Heart left ventricle (tissue), 16 donors: ENCODE results near the gene CABYR. TPM values are rescaled to one million over a fixed set of nuclear protein-coding genes. Genes with fewer than 3 reads are reported as not detected.

Experiments used
- ATAC-seq, 4 donors: fragments of 200-7000 bp; cut with Tn5 transposase; one replicate each; pipeline ENCODE4 v1.9.1; 2020 to 2022; ENCODE audit warnings: moderate library complexity in 4 of 4, mild to moderate bottlenecking in 3 of 4, moderate number of reproducible peaks in 1 of 4
- DNase-seq, 5 donors: peaks; one replicate each; pipeline ENCODE4 v3.0.0-alpha.2; 2020
- H3K27ac ChIP-seq, 12 donors: fragments of 200-600 bp; sonication (generic) in 4 of 12; one replicate each; pipeline versions ENCODE4 v1.5.0 to v1.8.0; 2016 to 2022; ENCODE audit warnings: mild to moderate bottlenecking in 2 of 12
- H3K27me3 ChIP-seq, 9 donors: fragments of 200-600 bp; sonication (generic) in 2 of 9; one replicate each; pipeline versions ENCODE4 v1.5.1 to v1.8.0; 2016 to 2022; ENCODE audit warnings: mild to moderate bottlenecking in 3 of 9
- H3K36me3 ChIP-seq, 9 donors: fragments of 200-600 bp; sonication (generic) in 2 of 9; one replicate each; pipeline versions ENCODE4 v1.5.0 to v1.8.0; 2018 to 2022; ENCODE audit warnings: mild to moderate bottlenecking in 2 of 9
- H3K4me1 ChIP-seq, 12 donors: fragments of 200-600 bp; sonication (generic) in 4 of 12; one replicate each; pipeline versions ENCODE4 v1.5.0 to v1.8.0; 2016 to 2022; ENCODE audit warnings: mild to moderate bottlenecking in 3 of 12
- H3K4me3 ChIP-seq, 12 donors: fragments of 200-600 bp; sonication (generic) in 4 of 12; one replicate each; pipeline versions ENCODE4 v1.5.0 to v1.8.0; 2017 to 2022; ENCODE audit warnings: mild to moderate bottlenecking in 9 of 12, moderate library complexity in 4 of 12
- H3K9me3 ChIP-seq, 12 donors: fragments of 200-600 bp; sonication (generic) in 4 of 12; one replicate each; pipeline versions ENCODE4 v1.5.0 to v1.8.0; 2016 to 2022; ENCODE audit warnings: mild to moderate bottlenecking in 1 of 12
- POLR2A ChIP-seq, 2 donors: fragments of 450-650 bp; IDR thresholded peaks; one replicate each; pipeline ENCODE4 v1.6.1; 2017; ENCODE audit warnings: antibody characterized with exemption in 2 of 2, mild to moderate bottlenecking in 2 of 2, moderate library complexity in 2 of 2
- WGBS, 4 donors: extraction: QIAGEN DNeasy Blood & Tissue Kit in 2 of 4; methylation state at CpG; one replicate each; pipeline versions ENCODE4 v1.1.5 to v1.1.7; 2013 to 2018; 5-methylcytosine and 5-hydroxymethylcytosine counted together
- intact Hi-C, 10 donors: fragments of 100-400 bp; cut with DNase I; formaldehyde crosslinking; loops; one replicate each; pipeline versions ENCODE4 v1.11.1 to v1.14.2; 2022
- polyA plus RNA-seq, 2 donors: library from polyadenylated mRNA; stranded (reverse); fragments of 200-250 nt; gene quantifications; one replicate each; pipeline ENCODE4 v1.2.3, GENCODE V29; 2013
- total RNA-seq, 9 donors: library from RNA; depleted of rRNA in 2 of 9; stranded (reverse); fragments of >200 nt in 2 of 9; fragmentation: NEBNext Ultra II Directional in 3 of 9; extraction: Animal tissue kit (Norgen Biotek cat#: 25700) in 3 of 9; gene quantifications; one replicate each; pipeline versions ENCODE4 v1.1.0 to v1.2.4, GENCODE V29; 2016 to 2023
- TF ChIP-seq, protein P1 (sequence below), 12 donors: fragments of 200-600 bp; sonication (generic) in 4 of 12; IDR thresholded peaks; one replicate each; pipeline versions ENCODE4 v1.5.0 to v1.8.0; 2018 to 2022; ENCODE audit warnings: antibody characterized with exemption in 12 of 12, mild to moderate bottlenecking in 5 of 12
- donor health status: ischemic (EF 13 %, LVEDD 7.1; RV severe dilation, severe dysfunction).
- donor health status: healthy with polysubstance abuse.
- donor health status: DM: no; HTN: yes; CAD: no.
- donor health status: DM: no; HTN: no; CAD: no.
- donor health status: ischemic (EF 25% LVEDD 6.9; RV normal size, moderate dysfunction).
- donor health status: ischemic (EF 25% LVEDD 5.7; RV mildly dilated, moderate dysfunction).
- donor health status: healthy.
- donor health status: DM: yes; HTN: yes; CAD: no.
- donor health status: ischemic (EF 35%, LVEDD 5.7; RV mildly dilated, moderate dysfunction).
- donor health status: nonischemic (EF 11% LVEDD 7.7; RV severe dilation, severe dysfunction).
- donor health status: DM: yes; HTN: yes; CAD: no.
- donor health status: PGD.
- donor health status: ischemic (EF 29% LVEDD 5.4; RV normal size, mild dysfunction).
- donor health status: nonischemic (EF 23%, LVEDD 6.1; RV moderate dilation, normal function).

CABYR gene
- total and polyA plus RNA-seq, 11 donors = 0.10 to 1.0 (median 0.61) TPM; not detected in 4

DNA sequence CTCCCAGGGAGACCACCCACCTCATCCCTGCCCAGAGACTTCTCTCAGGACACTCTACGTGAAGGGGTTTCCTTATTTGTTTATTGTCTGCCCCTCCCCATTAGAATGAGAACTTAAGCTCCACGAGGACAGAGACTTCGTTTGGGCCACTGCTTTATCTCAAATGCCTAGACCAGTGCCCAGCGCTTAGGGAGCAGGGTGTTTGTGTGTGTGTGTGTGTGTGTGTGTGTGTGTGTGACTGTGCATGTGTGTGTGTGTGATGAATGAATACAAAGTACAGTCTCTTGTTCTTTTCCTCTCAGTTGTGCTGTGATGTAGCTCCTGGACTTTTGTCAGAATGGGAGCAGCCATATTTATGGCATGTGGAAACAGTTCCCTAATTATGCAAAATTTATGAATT is 34.4 kb upstream of the CABYR start:
- WGBS, 4 donors = 78 to 84% (median 81%) methylated on average over 4 of the region's 4 CpGs
- intact Hi-C loops = no loop called here
- H3K27ac ChIP-seq = no peak overlapping the region
- peaks cover 0 to 15% (median 0%) of the 10 kb centered on the region in 9 donors for H3K36me3 ChIP-seq
- no peaks in the 10 kb centered on the region for H3K4me1 ChIP-seq
- TF ChIP-seq, protein P1, sequence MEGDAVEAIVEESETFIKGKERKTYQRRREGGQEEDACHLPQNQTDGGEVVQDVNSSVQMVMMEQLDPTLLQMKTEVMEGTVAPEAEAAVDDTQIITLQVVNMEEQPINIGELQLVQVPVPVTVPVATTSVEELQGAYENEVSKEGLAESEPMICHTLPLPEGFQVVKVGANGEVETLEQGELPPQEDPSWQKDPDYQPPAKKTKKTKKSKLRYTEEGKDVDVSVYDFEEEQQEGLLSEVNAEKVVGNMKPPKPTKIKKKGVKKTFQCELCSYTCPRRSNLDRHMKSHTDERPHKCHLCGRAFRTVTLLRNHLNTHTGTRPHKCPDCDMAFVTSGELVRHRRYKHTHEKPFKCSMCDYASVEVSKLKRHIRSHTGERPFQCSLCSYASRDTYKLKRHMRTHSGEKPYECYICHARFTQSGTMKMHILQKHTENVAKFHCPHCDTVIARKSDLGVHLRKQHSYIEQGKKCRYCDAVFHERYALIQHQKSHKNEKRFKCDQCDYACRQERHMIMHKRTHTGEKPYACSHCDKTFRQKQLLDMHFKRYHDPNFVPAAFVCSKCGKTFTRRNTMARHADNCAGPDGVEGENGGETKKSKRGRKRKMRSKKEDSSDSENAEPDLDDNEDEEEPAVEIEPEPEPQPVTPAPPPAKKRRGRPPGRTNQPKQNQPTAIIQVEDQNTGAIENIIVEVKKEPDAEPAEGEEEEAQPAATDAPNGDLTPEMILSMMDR (IDR thresholded peaks at IDR 0.05) = no peak
- no peaks in the 10 kb centered on the region for H3K9me3 ChIP-seq
- H3K27me3 ChIP-seq = no peaks in the 10 kb centered on the region
- H3K4me3 ChIP-seq = no peak overlapping the region
- ATAC-seq (no peak), DNase-seq (no peak)

DNA sequence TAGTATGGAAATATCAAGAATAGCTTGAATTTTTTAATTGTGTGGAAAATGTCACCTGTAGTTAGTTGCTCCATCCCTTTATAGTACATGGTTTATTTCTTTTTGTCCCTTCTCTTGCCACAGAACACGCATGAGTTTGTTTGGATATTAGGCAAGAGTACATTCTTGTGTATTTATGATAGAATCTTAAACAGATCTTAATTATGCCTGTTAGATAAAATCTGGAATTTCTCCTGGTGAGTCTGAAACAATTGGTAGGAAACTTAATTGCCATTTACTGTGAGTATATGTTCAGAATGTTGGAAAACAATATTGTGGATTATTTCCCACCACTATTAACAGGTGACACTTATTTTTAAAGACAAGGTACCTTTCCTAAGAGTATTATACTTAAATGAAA is 30.2 kb upstream of the CABYR start:
- H3K4me3 ChIP-seq = no peak overlapping the region
- ATAC-seq = no peak

DNA sequence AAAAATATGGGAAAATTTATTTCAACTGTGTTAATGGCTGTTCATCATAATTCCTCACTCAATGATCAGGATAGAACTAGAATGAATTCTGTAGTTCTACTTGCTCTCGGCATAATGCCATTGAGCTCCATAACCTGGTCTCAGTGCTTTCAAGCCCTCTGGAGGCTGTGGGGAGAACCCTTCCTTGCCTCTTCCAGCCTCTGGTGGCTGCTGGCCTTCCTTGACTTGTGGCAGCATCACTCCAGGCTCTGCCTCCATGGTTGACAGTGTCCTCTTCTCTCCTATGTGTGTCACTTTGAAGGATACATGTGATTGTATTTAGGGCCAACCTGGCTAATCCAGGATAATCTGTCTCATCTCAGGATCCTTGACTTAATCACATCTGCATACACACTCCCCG is 26.9 kb upstream of the CABYR start:
- no peak for DNase-seq
- no peak for ATAC-seq
- Histone ChIP-seq H3K4me3 (no peak overlapping the region), H3K27me3 (no peaks in the 10 kb centered on the region), H3K4me1 (peaks cover 0 to 8% (median 0%) of the 10 kb centered on the region in 12 donors), H3K36me3 (peaks cover 0 to 7% (median 0%) of the 10 kb centered on the region in 9 donors), H3K27ac (no peak overlapping the region), H3K9me3 (no peaks in the 10 kb centered on the region)
- TF ChIP-seq, protein P1 (IDR thresholded peaks at IDR 0.05) = no peak
- TF ChIP-seq POLR2A (IDR thresholded peaks at IDR 0.05) = no peak
- intact Hi-C loops = loop anchor here in 9 of 10 donors (10.0 kb wide), 9 partner anchors 87 to 487 kb away; partner anchors contain the start of gene TTC39C (in 3 of the 9)
- 94 to 99% (median 97%) methylated on average over 2 of the region's 2 CpGs for WGBS, 4 donors

More for the DNA sequence above, 30.2 kb upstream of the CABYR start:
- WGBS, 4 donors = 96 to 100% (median 98%) methylated on average over 1 of the region's 1 CpG
- no peak for DNase-seq
- H3K4me1 ChIP-seq = no peaks in the 10 kb centered on the region
- peaks cover 0 to 4% (median 0%) of the 10 kb centered on the region in 9 donors for H3K36me3 ChIP-seq
- no peak overlapping the region for H3K27ac ChIP-seq
- no peak for TF ChIP-seq POLR2A (IDR thresholded peaks at IDR 0.05)
- TF ChIP-seq, protein P1 (IDR thresholded peaks at IDR 0.05) = no peak
- no peaks in the 10 kb centered on the region for H3K9me3 ChIP-seq
- H3K27me3 ChIP-seq = no peaks in the 10 kb centered on the region
- intact Hi-C loops = no loop called here

DNA sequence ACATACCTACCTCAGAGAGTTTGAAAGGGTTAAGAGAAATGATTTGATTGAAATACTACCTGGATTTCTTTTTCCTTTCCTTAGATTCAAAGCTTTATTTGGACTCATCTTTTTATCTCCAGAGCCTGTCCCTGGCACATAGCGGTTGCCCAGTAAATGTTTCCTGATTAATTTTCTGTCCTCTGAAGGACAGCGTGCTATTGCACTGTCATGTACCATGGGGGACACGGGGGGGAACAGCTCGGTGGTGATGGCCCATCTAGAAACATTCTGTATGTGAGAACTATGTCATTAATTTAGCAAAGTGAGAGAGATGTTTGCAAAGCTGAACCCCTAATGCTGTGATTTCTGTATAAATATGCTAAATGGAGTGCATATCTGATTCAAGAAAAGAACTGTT is 26.4 kb upstream of the CABYR start:
- DNase-seq (no peak), ATAC-seq (peak in 3 of 4 donors; percentile 44 to 49 (median 48))
- Histone ChIP-seq H3K27ac (no peak overlapping the region), H3K36me3 (peaks cover 0 to 7% (median 0%) of the 10 kb centered on the region in 9 donors), H3K4me3 (no peak overlapping the region), H3K4me1 (peaks cover 0 to 8% (median 0%) of the 10 kb centered on the region in 12 donors), H3K9me3 (no peaks in the 10 kb centered on the region), H3K27me3 (no peaks in the 10 kb centered on the region)
- WGBS, 4 donors = 79 to 89% (median 81%) methylated on average over 4 of the region's 4 CpGs
- no peak for TF ChIP-seq POLR2A (IDR thresholded peaks at IDR 0.05)
- TF ChIP-seq, protein P1 (IDR thresholded peaks at IDR 0.05) = no peak
- intact Hi-C loops = loop anchor here in 9 of 10 donors (10.0 kb wide), 9 partner anchors 88 to 488 kb away; partner anchors contain the start of gene TTC39C (in 3 of the 9)
